AG09309 (cell line): ENCODE measurements around the gene ARHGEF12.

ENCODE experiments used
- DNase-seq: peaks from one replicate; pipeline ENCODE4 v3.0.0-alpha.2; 2010; ENCODE audit warnings: low read depth
- H3K4me3 ChIP-seq: 2 replicates; pipeline ENCODE4 v1.5.1; 2011; ENCODE audit warnings: mild to moderate bottlenecking, low read depth, low read length, moderate library complexity; ENCODE audit not compliant: control insufficient read depth
- CTCF ChIP-seq: IDR thresholded peaks from 2 replicates; pipeline ENCODE4 v1.5.1; 2011; ENCODE audit warnings: mild to moderate bottlenecking, low read depth, low read length, inconsistent platforms; ENCODE audit not compliant: insufficient read depth, control insufficient read depth; ENCODE audit errors: missing control alignments

Gene ARHGEF12

GRCh38 chr11:120510406-120511115 is 174.3 kb downstream of the ARHGEF12 start:
- H3K4me3 ChIP-seq = no peak overlapping the region
- DNase-seq = no peak

GRCh38 chr11:120511116-120511819 is 175.1 kb downstream of the ARHGEF12 start, which contains the start of gene GRIK4:
GRIK4 (plus strand) TSS chr11:120511748; CDS start chr11:120660319, 148,571 bp downstream.
- peak; percentile 93 for TF ChIP-seq CTCF
- DNase-seq = no peak
- peak within 1 kb of the TSS; percentile 6; the same call in 1 of the 2 replicates for H3K4me3 ChIP-seq

More at GRCh38 chr11:120510406-120511115, 174.3 kb downstream of the ARHGEF12 start:
- TF ChIP-seq CTCF = no peak

- H3K4me3 ChIP-seq = no peak overlapping the region
- DNase-seq = no peak
- no peak for TF ChIP-seq CTCF
Observed at GRCh38 chr11:120511820-120512738, 175.9 kb downstream of the ARHGEF12 start.

GRCh38 chr11:120512739-120513435 is 176.7 kb downstream of the ARHGEF12 start:
- no peak overlapping the region for H3K4me3 ChIP-seq
- DNase-seq = no peak
- TF ChIP-seq CTCF = peak; percentile 10

GRCh38 chr11:120513436-120514315 is 177.5 kb downstream of the ARHGEF12 start:
- no peak overlapping the region for H3K4me3 ChIP-seq
- DNase-seq = no peak
- TF ChIP-seq CTCF = no peak
